Neural cell (in vitro differentiated cells): ENCODE results near the gene ABHD2. TPM values are rescaled to one million over a fixed set of nuclear protein-coding genes. Genes with fewer than 3 reads are reported as not detected.
"Not testable (repeated sequence)": the region's sequence is repeated elsewhere in the genome, so short reads cannot be mapped to it uniquely, and the experiment has no call there.

Experiments used
- H2AFZ ChIP-seq: fragments of 200-600, 300-800 bp; sonication (generic), shearing (Covaris generic); 2 replicates; pipeline ENCODE4 v1.6.0; 2014; ENCODE audit warnings: low read depth, mild to moderate bottlenecking, antibody characterized with exemption, low read length, moderate library complexity
- H3F3A ChIP-seq: fragments of 200-600 bp; shearing (Covaris generic); 2 replicates; pipeline ENCODE4 v1.6.1; 2016; ENCODE audit warnings: mild to moderate bottlenecking, moderate library complexity, mixed read lengths, antibody characterized with exemption, low read length; ENCODE audit not compliant: insufficient read depth, poor library complexity, severe bottlenecking
- H3K27ac ChIP-seq: fragments of 200-600, 300-800 bp; sonication (generic), shearing (Covaris generic); 2 replicates; pipeline ENCODE4 v1.5.1; 2014; ENCODE audit warnings: mild to moderate bottlenecking, low read length, moderate library complexity
- H3K27me3 ChIP-seq: fragments of 300-800, 200-600 bp; sonication (generic), shearing (Covaris generic); 2 replicates; pipeline ENCODE4 v1.6.0; 2014; ENCODE audit warnings: mild to moderate bottlenecking, low read depth, low read length, moderate library complexity; ENCODE audit not compliant: insufficient read depth
- H3K36me3 ChIP-seq: fragments of 300-800, 200-600 bp; sonication (generic), shearing (Covaris generic); 2 replicates; pipeline ENCODE4 v1.5.1; 2014; ENCODE audit warnings: mild to moderate bottlenecking, antibody characterized with exemption, low read length, moderate library complexity; ENCODE audit not compliant: insufficient read depth
- H3K4me2 ChIP-seq: fragments of 300-800, 200-600 bp; sonication (generic), shearing (Covaris generic); 2 replicates; pipeline ENCODE4 v1.6.0; 2014; ENCODE audit warnings: mild to moderate bottlenecking, low read length
- H3K4me3 ChIP-seq: fragments of 300-800, 200-600 bp; sonication (generic), shearing (Covaris generic); 2 replicates; pipeline ENCODE4 v1.5.1; 2014; ENCODE audit warnings: mild to moderate bottlenecking, low read length, moderate library complexity
- H3K79me2 ChIP-seq: fragments of 200-600 bp; shearing (Covaris generic); replicated peaks from 2 replicates; pipeline ENCODE4 v1.6.0; 2014; ENCODE audit warnings: mild to moderate bottlenecking, low read length, moderate library complexity; ENCODE audit not compliant: insufficient read depth
- H3K9ac ChIP-seq: fragments of 300-800, 200-600 bp; sonication (generic), shearing (Covaris generic); 2 replicates; pipeline ENCODE4 v1.6.1; 2016; ENCODE audit warnings: mild to moderate bottlenecking, low read length, mixed read lengths
- H3K9me2 ChIP-seq: fragments of 200-600 bp; shearing (Covaris generic); 2 replicates; pipeline ENCODE4 v1.6.1; 2016; ENCODE audit warnings: mild to moderate bottlenecking, low read length, mixed read lengths; ENCODE audit not compliant: insufficient read depth
- H3K9me3 ChIP-seq: fragments of 200-600, 300-800 bp; sonication (generic), shearing (Covaris generic); 2 replicates; pipeline ENCODE4 v1.6.1; 2016; ENCODE audit warnings: mild to moderate bottlenecking, mixed run types, low read length, moderate library complexity, mixed read lengths
- H4K20me1 ChIP-seq: fragments of 200-600 bp; shearing (Covaris generic); 2 replicates; pipeline ENCODE4 v1.6.1; 2016; ENCODE audit warnings: mild to moderate bottlenecking, mixed run types; ENCODE audit not compliant: insufficient read depth
- CTCF ChIP-seq: fragments of 450-650 bp; IDR thresholded peaks from 2 replicates; pipeline ENCODE4 v1.5.1; 2014; ENCODE audit warnings: antibody characterized with exemption, mild to moderate bottlenecking, moderate library complexity; ENCODE audit not compliant: poor library complexity, severe bottlenecking
- EP300 ChIP-seq: fragments of 450-650 bp; conservative IDR thresholded peaks from 2 replicates; pipeline ENCODE4 v1.6.1; 2014; ENCODE audit warnings: antibody characterized with exemption, mild to moderate bottlenecking, moderate library complexity; ENCODE audit not compliant: poor library complexity, severe bottlenecking
- EZH2 ChIP-seq: fragments of 200-600, 300-800 bp; shearing (Covaris generic), sonication (generic); IDR thresholded peaks from 2 replicates; pipeline ENCODE4 v1.6.1; 2014; ENCODE audit warnings: antibody characterized with exemption, low read length, borderline replicate concordance, mild to moderate bottlenecking; ENCODE audit not compliant: insufficient read depth, poor library complexity, severe bottlenecking
- MXI1 ChIP-seq: fragments of 450-650 bp; conservative IDR thresholded peaks from 2 replicates; pipeline ENCODE4 v1.6.1; 2014; ENCODE audit warnings: antibody characterized with exemption, mild to moderate bottlenecking; ENCODE audit not compliant: poor library complexity, severe bottlenecking
- POLR2AphosphoS5 ChIP-seq: IDR thresholded peaks from 2 replicates; pipeline ENCODE4 v1.6.1; 2012
- RAD21 ChIP-seq: fragments of 450-650 bp; conservative IDR thresholded peaks from 2 replicates; pipeline ENCODE4 v1.6.1; 2014; ENCODE audit warnings: antibody characterized with exemption, mild to moderate bottlenecking, moderate library complexity
- REST ChIP-seq: IDR thresholded peaks from 2 replicates; pipeline ENCODE4 v1.6.1; 2012; ENCODE audit warnings: borderline replicate concordance
- SMC3 ChIP-seq: fragments of 450-650 bp; conservative IDR thresholded peaks from 2 replicates; pipeline ENCODE4 v1.6.1; 2014; ENCODE audit warnings: antibody characterized with exemption, mild to moderate bottlenecking, moderate library complexity; ENCODE audit not compliant: poor library complexity
- TAF1 ChIP-seq: IDR thresholded peaks from 2 replicates; pipeline ENCODE4 v1.6.1; 2012; ENCODE audit warnings: low read depth
- polyA plus RNA-seq: library from polyadenylated mRNA; depleted of rRNA; stranded (reverse); fragments of >200 nt; gene quantifications from 2 replicates; pipeline ENCODE4 v1.2.3, GENCODE V29; 2014

Gene ABHD2
- polyA plus RNA-seq, 1 donor from 2014 or later, result 19.0 TPM

GRCh38 chr15:89083246-89083645, 5.0 kb upstream of the ABHD2 start:
- no peak overlapping the region for H3K4me3 ChIP-seq
- no peaks in the 10 kb centered on the region for H3K36me3 ChIP-seq
- no peak overlapping the region for H3K4me2 ChIP-seq
- H3K9ac ChIP-seq, result no peak overlapping the region
- H3K79me2 ChIP-seq, result no peaks in the 10 kb centered on the region
- no peak overlapping the region for H3K27ac ChIP-seq
- H4K20me1 ChIP-seq, result no peaks in the 10 kb centered on the region
- H3K9me2 ChIP-seq, result no peaks in the 10 kb centered on the region
- H3F3A ChIP-seq, result no peaks in the 10 kb centered on the region
- TF ChIP-seq RAD21 (no peak), MXI1 (no peak), EZH2 (no peak), EP300 (no peak), TAF1 (no peak), SMC3 (no peak), CTCF (no peak), REST (no peak), POLR2AphosphoS5 (no peak)
- H3K27me3 ChIP-seq, result no peaks in the 10 kb centered on the region
- no peaks in the 10 kb centered on the region for H3K9me3 ChIP-seq
- no peak overlapping the region for H2AFZ ChIP-seq

GRCh38 chr15:89085289-89085926, 2.8 kb upstream of the ABHD2 start:
- H3K79me2 ChIP-seq, result peaks cover 15% of the 10 kb centered on the region
- H3K27me3 ChIP-seq, result no peaks in the 10 kb centered on the region
- H3K4me3 ChIP-seq, result no peak overlapping the region
- no peaks in the 10 kb centered on the region for H3K9me2 ChIP-seq
- H3F3A ChIP-seq, result no peaks in the 10 kb centered on the region
- H4K20me1 ChIP-seq, result no peaks in the 10 kb centered on the region
- H3K9me3 ChIP-seq, result no peaks in the 10 kb centered on the region
- TF ChIP-seq SMC3, result no peak
- TF ChIP-seq POLR2AphosphoS5, result no peak
- no peak for TF ChIP-seq TAF1
- no peak for TF ChIP-seq RAD21
- no peak for TF ChIP-seq REST
- no peak for TF ChIP-seq EZH2
- no peak overlapping the region for H3K9ac ChIP-seq
- H2AFZ ChIP-seq, result no peak overlapping the region
- H3K27ac ChIP-seq, result no peak overlapping the region
- no peaks in the 10 kb centered on the region for H3K36me3 ChIP-seq
- no peak overlapping the region for H3K4me2 ChIP-seq

GRCh38 chr15:89085933-89086332, 2.3 kb upstream of the ABHD2 start:
- not testable (repeated sequence) for H3F3A ChIP-seq, H2AFZ ChIP-seq

GRCh38 chr15:89086390-89086789, 1.9 kb upstream of the ABHD2 start:
- not testable (repeated sequence) for H2AFZ ChIP-seq, H4K20me1 ChIP-seq, H3K9me3 ChIP-seq, H3K4me3 ChIP-seq, H3F3A ChIP-seq, H3K36me3 ChIP-seq, H3K4me2 ChIP-seq, H3K9ac ChIP-seq, H3K27ac ChIP-seq, H3K9me2 ChIP-seq, H3K27me3 ChIP-seq
- H3K79me2 ChIP-seq, result peaks cover 25% of the 10 kb centered on the region

More at GRCh38 chr15:89085933-89086332, 2.3 kb upstream of the ABHD2 start:
- H3K9me2 ChIP-seq, H3K27me3 ChIP-seq, H3K4me2 ChIP-seq, H3K9me3 ChIP-seq, H3K4me3 ChIP-seq, H3K9ac ChIP-seq, H3K36me3 ChIP-seq, H3K27ac ChIP-seq, H4K20me1 ChIP-seq: not testable (repeated sequence)
- H3K79me2 ChIP-seq, result peaks cover 21% of the 10 kb centered on the region
